Choroid plexus epithelial cell (primary cell): Measurements from ENCODE around the gene BLTP3A.
A peak's percentile ranks its signal among the peaks of the same experiment; 100 is the strongest.
"Not testable (repeated sequence)": the region's sequence is repeated elsewhere in the genome, so short reads cannot be mapped to it uniquely, and the experiment has no call there.

ENCODE experiments used
- DNase-seq: peaks from one replicate; pipeline ENCODE4 v3.0.0-alpha.2; 2010; ENCODE audit warnings: low read depth
- H3K4me3 ChIP-seq: 2 replicates; pipeline ENCODE4 v1.5.1; 2011; ENCODE audit warnings: low read depth, mild to moderate bottlenecking, control low read depth, low read length, moderate library complexity
- CTCF ChIP-seq: conservative IDR thresholded peaks from 2 replicates; pipeline ENCODE4 v1.5.1; 2011; ENCODE audit warnings: low read depth, mild to moderate bottlenecking, control low read depth, inconsistent platforms, low read length, moderate library complexity

Gene BLTP3A

GRCh38 chr6:34746104-34746846, 45.6 kb upstream of the BLTP3A start:
- TF ChIP-seq CTCF: no peak
- DNase-seq: no peak
- H3K4me3 ChIP-seq: no peak overlapping the region

GRCh38 chr6:34748757-34749156, 43.1 kb upstream of the BLTP3A start:
- no peak for TF ChIP-seq CTCF
- no peak overlapping the region for H3K4me3 ChIP-seq
- DNase-seq: no peak

GRCh38 chr6:34756513-34756856, 35.4 kb upstream of the BLTP3A start:
- TF ChIP-seq CTCF: peak; percentile 54
- DNase-seq: peak; percentile 50
- peak overlapping the region; percentile 71 for H3K4me3 ChIP-seq

- H3K4me3 ChIP-seq: peak overlapping the region; percentile 96
- TF ChIP-seq CTCF: no peak
- DNase-seq: no peak
Observed at GRCh38 chr6:34757687-34758274, 34.1 kb upstream of the BLTP3A start.

DNA sequence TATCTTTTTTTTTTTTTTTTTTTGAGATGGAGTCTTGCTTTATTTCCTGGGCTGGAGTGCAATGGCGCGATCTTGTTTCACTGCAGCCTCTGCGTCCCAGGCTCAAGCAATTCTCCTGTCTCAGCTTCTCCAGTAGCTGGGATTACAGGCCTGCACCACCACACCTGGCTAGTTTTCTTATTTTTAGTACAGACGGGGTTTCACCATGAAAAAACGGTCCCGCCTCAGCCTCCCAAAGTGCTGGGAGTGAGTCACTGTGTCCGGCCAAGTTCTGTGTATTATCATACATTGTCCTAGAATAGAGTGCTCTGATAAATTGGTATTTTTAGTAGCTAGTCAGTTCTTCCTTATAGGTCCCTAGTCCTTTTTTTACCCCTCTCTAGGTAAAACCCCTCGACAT, 31.8 kb upstream of the BLTP3A start:
- no peak for TF ChIP-seq CTCF
- DNase-seq: no peak
- H3K4me3 ChIP-seq: no peak overlapping the region

- not testable (repeated sequence) for DNase-seq, H3K4me3 ChIP-seq
Observed at GRCh38 chr6:34761681-34762080, 30.2 kb upstream of the BLTP3A start.

DNA sequence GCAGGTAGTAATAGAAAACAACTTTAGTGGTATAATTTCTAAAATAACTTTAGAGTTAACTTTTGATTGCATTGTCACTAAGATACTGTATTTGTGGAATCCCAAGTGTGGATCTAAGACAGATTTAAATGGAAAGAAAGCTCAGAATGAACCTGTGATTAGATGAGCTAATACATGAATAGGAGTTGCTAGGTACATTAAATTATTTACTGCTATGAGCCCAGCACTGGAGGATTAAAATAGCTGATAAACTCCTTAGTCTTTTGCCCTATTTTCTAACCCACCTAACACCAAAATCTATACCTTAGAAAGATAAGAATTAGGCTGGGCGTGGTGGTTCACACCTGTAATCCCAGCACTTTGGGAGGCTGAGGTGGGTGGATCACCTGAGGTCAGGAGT, 23.7 kb upstream of the BLTP3A start:
- H3K4me3 ChIP-seq: no peak overlapping the region
- no peak for DNase-seq
- TF ChIP-seq CTCF: no peak
